Uterine smooth muscle cell (primary cell): ENCODE data around the gene G3BP1. TPM values are rescaled to one million over a fixed set of nuclear protein-coding genes. Genes with fewer than 3 reads are reported as not detected.

Source experiments
- total RNA-seq: library from RNA; depleted of rRNA; stranded (reverse); fragments of >200 nt; gene quantifications from 2 replicates; pipeline ENCODE4 v1.2.3, GENCODE V29; 2014

G3BP1 gene
- total RNA-seq: 201 and 307 TPM in 2 replicates

DNA sequence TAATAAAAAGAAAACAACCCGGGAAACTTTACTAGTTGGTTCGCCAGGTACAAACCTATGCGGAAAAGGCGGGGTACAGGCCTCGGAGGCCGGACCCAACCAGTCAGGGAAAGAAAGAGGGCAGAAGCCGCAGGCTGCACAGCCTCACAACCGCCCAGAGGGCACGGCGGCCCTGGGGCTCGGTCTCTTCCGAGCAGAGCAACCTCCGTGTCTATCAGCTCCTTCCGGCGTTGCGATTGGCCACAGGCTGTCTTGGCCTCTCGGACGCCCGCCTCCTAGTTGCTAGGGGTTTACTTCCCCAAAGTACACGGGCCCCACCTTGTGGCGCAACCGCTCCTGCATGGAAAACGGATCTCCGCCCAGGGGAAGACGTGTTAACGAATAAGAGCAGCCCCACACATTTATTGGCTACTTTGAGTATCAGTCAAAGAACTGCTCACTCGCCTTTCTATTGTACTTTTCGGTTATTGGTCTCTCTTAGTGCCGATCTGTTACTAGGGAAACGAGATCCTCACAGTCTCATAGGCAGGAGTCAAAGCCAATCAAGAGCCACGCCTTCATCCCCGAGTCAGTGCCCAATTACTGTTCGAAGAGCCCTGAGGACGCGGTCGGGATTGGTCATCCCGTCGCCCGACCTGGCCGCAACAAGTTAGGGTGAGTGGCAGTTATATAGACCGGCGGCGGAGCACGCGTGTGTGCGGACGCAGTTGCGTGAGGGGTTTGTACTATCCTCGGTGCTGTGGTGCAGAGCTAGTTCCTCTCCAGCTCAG lies at the start of gene G3BP1:
TSS of gene G3BP1 (plus strand) at position 696 of the 770 bp plus-strand sequence. CDS start 14,667 bp downstream, outside the sequence.

DNA sequence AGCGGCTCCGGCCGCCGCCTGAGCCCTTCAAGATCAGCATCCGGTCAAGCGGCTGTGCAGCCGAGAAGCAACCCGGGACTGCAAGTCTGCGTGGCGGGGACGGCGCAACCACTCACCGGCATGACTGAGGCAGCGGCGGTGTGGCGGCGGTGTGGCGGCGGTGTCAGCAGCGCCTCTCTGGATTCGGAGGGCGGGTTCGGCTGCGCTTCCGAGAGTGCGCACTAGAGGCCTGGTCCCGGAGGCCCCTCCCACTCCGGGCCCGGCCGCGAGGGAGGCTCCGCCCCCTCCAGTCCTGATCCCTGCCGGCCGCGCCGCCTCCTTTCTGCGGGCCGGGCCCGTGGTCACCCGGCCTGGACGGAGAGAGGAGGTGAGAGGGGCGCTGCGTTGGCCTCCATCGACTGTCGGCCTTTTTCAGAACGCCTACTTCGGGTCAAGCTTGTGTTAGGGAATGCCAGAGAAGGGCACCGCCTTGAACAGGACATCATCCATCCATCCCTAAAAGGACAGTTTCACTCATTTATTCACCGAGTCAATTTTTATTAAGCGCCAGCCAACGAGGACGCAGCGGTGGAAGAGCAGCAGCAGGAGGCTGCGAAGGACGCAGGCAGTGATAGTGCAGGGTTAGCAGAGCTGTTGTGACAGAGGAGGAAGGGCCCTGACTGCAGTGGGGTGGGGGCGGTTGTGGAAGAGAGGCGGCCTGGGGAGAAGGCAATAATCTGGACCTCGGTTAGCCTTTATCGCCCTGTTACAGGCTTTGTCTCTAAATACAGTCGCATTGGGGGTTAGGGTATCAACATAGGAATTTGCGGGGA lies 13.1 kb upstream of the G3BP1 start, which contains the start of gene ATOX1:
TSS of gene ATOX1 (minus strand) at position 202 of the 812 bp plus-strand sequence. CDS start at position 122, 80 bp downstream.

Other genes starting within 250 kb of the G3BP1 start
- gene FAT2, start 180.6 kb upstream of the G3BP1 start, total RNA-seq: under 0.01 TPM in 2 replicates
- 405 and 842 TPM in 2 replicates for gene SPARC, start 85.0 kb upstream of the G3BP1 start, total RNA-seq
- 54.6 and 56.4 TPM in 2 replicates for gene ATOX1, start 13.3 kb upstream of the G3BP1 start, total RNA-seq
- gene GLRA1, start 152.9 kb downstream of the G3BP1 start, total RNA-seq: not detected in 2 replicates